Activated CD4-positive, alpha-beta T cell treated with anti-CD3 and anti-CD28 coated beads, Interleukin-2, amount 50 U/mL, for 16 hours (primary cell): Measurements from ENCODE around the gene CASR.

Experiments
- DNase-seq: peaks from one replicate; pipeline ENCODE4 v3.0.0-alpha.2; 2020

Gene CASR

GRCh38 chr3:122263058-122263457 lies 79.6 kb downstream of the CASR start:
- no peak for DNase-seq

- no peak for DNase-seq
Measured at GRCh38 chr3:122263974-122264588, 80.6 kb downstream of the CASR start.

- DNase-seq: no peak
Measured at GRCh38 chr3:122265957-122266356, 82.5 kb downstream of the CASR start.

GRCh38 chr3:122268257-122269024 lies 85.0 kb downstream of the CASR start:
- DNase-seq: no peak

- no peak for DNase-seq
Measured at GRCh38 chr3:122269045-122269444, 85.6 kb downstream of the CASR start.

GRCh38 chr3:122271246-122271898 lies 87.9 kb downstream of the CASR start:
- peak; percentile 23 for DNase-seq

GRCh38 chr3:122272879-122273278 lies 89.4 kb downstream of the CASR start:
- no peak for DNase-seq

GRCh38 chr3:122273498-122273897 lies 90.0 kb downstream of the CASR start:
- DNase-seq: no peak

- DNase-seq: no peak
Measured at GRCh38 chr3:122281891-122282290, 98.4 kb downstream of the CASR start.

GRCh38 chr3:122283796-122284445 lies 100.5 kb downstream of the CASR start:
- DNase-seq: no peak

GRCh38 chr3:122284486-122284885 lies 101.0 kb downstream of the CASR start:
- DNase-seq: no peak

- DNase-seq: no peak
Measured at GRCh38 chr3:122294359-122294758, 110.9 kb downstream of the CASR start.

- peak; percentile 6 for DNase-seq
Measured at GRCh38 chr3:122295266-122296062, 112.0 kb downstream of the CASR start.

GRCh38 chr3:122298239-122298638 lies 114.8 kb downstream of the CASR start:
- peak; percentile 47 for DNase-seq

GRCh38 chr3:122299215-122299614 lies 115.7 kb downstream of the CASR start:
- peak; percentile 27 for DNase-seq

- peak; percentile 59 for DNase-seq
Measured at GRCh38 chr3:122299872-122300460, 116.5 kb downstream of the CASR start.

- no peak for DNase-seq
Measured at GRCh38 chr3:122301063-122301462, 117.6 kb downstream of the CASR start.

- DNase-seq: no peak
Measured at GRCh38 chr3:122305818-122306621, 122.6 kb downstream of the CASR start.

- DNase-seq: no peak
Measured at GRCh38 chr3:122306622-122306953, 123.1 kb downstream of the CASR start.

GRCh38 chr3:122307094-122307687 lies 123.7 kb downstream of the CASR start:
- DNase-seq: no peak

GRCh38 chr3:122307976-122308375 lies 124.5 kb downstream of the CASR start:
- DNase-seq: no peak
